DND-41 (cell line): ENCODE data around the gene P4HA2.

ENCODE experiments used
- EZH2 ChIP-seq: IDR thresholded peaks from 3 replicates; pipeline ENCODE4 v1.6.1; 2012; ENCODE audit warnings: borderline replicate concordance, low read depth, mild to moderate bottlenecking, moderate library complexity, low read length, inconsistent platforms; ENCODE audit not compliant: severe bottlenecking
- TF ChIP-seq, protein P1 (sequence below): IDR thresholded peaks from 2 replicates; pipeline ENCODE4 v1.5.1; 2012; ENCODE audit warnings: borderline replicate concordance, low read length, moderate library complexity, mild to moderate bottlenecking; ENCODE audit not compliant: poor library complexity, severe bottlenecking; ENCODE audit errors: extremely low read depth

DNA sequence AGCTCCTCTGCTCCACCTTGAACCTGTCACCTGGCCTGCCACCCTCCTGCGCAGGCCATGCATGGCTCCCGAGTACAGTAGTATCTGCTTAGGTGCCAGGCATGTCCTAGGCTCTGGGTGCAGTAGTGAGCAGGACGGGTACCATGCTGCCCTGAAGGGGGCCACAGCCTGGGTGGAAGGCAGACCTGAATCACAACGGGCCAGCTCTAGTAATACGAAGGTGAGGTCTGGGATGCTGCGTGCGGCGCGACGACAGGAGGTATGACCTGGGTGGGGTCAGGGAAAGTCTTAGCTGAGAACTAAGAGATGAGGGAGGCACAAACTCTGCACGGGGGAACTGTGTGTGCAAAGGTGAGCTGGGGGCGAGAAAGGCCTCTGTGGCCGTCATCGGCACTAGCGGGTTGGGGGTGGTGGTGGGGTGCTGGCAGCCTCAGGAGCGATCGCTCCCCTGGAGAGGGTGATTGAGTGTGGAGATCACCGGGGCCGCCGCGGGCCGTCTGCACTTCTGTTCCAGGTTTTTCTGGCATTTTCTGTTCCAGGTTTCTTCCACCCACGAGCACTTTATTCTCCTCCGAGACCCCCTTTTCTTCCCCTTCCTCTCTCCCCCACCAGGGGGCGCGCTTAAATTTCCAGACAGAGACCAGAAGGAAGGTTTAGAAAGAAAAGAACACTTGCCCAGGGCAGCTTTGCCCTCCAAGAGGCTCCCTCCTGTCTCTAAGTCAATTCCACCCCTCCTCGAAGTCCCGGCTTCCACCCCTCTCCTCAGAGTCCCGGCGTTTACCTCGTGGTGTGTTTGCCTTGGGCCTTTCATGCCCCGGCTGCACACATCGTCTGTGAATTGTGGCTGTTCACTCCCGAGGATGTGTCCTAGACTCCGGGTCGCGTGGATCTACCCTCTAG is 44.9 kb upstream of the P4HA2 start:
- TF ChIP-seq, protein P1, sequence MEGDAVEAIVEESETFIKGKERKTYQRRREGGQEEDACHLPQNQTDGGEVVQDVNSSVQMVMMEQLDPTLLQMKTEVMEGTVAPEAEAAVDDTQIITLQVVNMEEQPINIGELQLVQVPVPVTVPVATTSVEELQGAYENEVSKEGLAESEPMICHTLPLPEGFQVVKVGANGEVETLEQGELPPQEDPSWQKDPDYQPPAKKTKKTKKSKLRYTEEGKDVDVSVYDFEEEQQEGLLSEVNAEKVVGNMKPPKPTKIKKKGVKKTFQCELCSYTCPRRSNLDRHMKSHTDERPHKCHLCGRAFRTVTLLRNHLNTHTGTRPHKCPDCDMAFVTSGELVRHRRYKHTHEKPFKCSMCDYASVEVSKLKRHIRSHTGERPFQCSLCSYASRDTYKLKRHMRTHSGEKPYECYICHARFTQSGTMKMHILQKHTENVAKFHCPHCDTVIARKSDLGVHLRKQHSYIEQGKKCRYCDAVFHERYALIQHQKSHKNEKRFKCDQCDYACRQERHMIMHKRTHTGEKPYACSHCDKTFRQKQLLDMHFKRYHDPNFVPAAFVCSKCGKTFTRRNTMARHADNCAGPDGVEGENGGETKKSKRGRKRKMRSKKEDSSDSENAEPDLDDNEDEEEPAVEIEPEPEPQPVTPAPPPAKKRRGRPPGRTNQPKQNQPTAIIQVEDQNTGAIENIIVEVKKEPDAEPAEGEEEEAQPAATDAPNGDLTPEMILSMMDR, result peak; percentile 92
- no peak for TF ChIP-seq EZH2
